NB4 (cell line): Measurements from ENCODE around the gene DLG2.

ENCODE experiments used
- CTCF ChIP-seq: IDR thresholded peaks from one replicate; pipeline ENCODE4 v1.5.1; 2012; ENCODE audit warnings: low read depth, low read length
- MYC ChIP-seq: IDR thresholded peaks from 2 replicates; pipeline ENCODE4 v1.6.1; 2011; ENCODE audit warnings: low read depth, low read length

GRCh38 chr11:83751041-83751440, 1876.1 kb downstream of the DLG2 start:
- TF ChIP-seq CTCF (no peak), MYC (no peak)
